GM23248 (cell line): ENCODE measurements around the gene SEBOX.

Source experiments
- EZH2 ChIP-seq: fragments of 200-600 bp; sonication (generic); IDR thresholded peaks from 2 replicates; pipeline ENCODE4 v1.6.1; 2018; ENCODE audit warnings: antibody characterized with exemption, mild to moderate bottlenecking; ENCODE audit not compliant: insufficient read depth, poor library complexity, severe bottlenecking
- EZH2phosphoT487 ChIP-seq: fragments of 200-600 bp; sonication (generic); IDR thresholded peaks from 2 replicates; pipeline ENCODE4 v1.6.1; 2018; ENCODE audit warnings: antibody characterized with exemption, moderate library complexity, mild to moderate bottlenecking, low read depth; ENCODE audit not compliant: insufficient read depth

GRCh38 chr17:28372203-28372944 lies 7.4 kb upstream of the SEBOX start:
- TF ChIP-seq EZH2 (no peak), EZH2phosphoT487 (no peak)
